OCI-LY3 (cell line): Measurements from ENCODE around the gene DOK3.
A peak's percentile ranks its signal among the peaks of the same experiment; 100 is the strongest.

Experiments
- H2AFZ ChIP-seq: fragments of 200-600, 300-600 bp; shearing (Covaris generic); 2 replicates; pipeline ENCODE4 v1.6.0; 2014; ENCODE audit warnings: antibody characterized with exemption, low read depth, low read length
- H3K27ac ChIP-seq: fragments of 200-600, 300-600 bp; sonication (generic); 2 replicates; pipeline ENCODE4 v1.5.1; 2014; ENCODE audit warnings: mild to moderate bottlenecking, low read length, moderate library complexity, mixed read lengths
- H3K27me3 ChIP-seq: fragments of 200-600, 300-600 bp; sonication (generic); 2 replicates; pipeline ENCODE4 v1.6.1; 2014; ENCODE audit warnings: low read depth, low read length, mixed read lengths
- H3K36me3 ChIP-seq: fragments of 200-600, 300-600 bp; sonication (generic); replicated peaks from 2 replicates; pipeline ENCODE3; 2014; ENCODE audit warnings: low read depth, low read length, mixed read lengths
- H3K4me1 ChIP-seq: fragments of 300-600, 200-600 bp; sonication (generic); 2 replicates; pipeline ENCODE4 v1.6.1; 2014; ENCODE audit warnings: low read length, mixed read lengths
- H3K4me2 ChIP-seq: fragments of 200-600, 300-600 bp; sonication (generic); 2 replicates; pipeline ENCODE4 v1.6.1; 2014; ENCODE audit warnings: low read length, mixed read lengths
- H3K4me3 ChIP-seq: fragments of 300-600, 200-600 bp; sonication (generic); 2 replicates; pipeline ENCODE4 v1.5.1; 2014; ENCODE audit warnings: antibody characterized with exemption, mild to moderate bottlenecking, low read length, moderate library complexity
- H3K79me2 ChIP-seq: fragments of 300-600, 200-600 bp; shearing (Covaris generic); 2 replicates; pipeline ENCODE4 v1.6.1; 2014; ENCODE audit warnings: mild to moderate bottlenecking, low read length, mixed read lengths
- H3K9ac ChIP-seq: fragments of 300-600, 200-600 bp; shearing (Covaris generic); 2 replicates; pipeline ENCODE4 v1.6.0; 2014; ENCODE audit warnings: mild to moderate bottlenecking, low read length, moderate library complexity
- H3K9me3 ChIP-seq: fragments of 200-600, 300-600 bp; shearing (Covaris generic); 2 replicates; pipeline ENCODE4 v1.6.1; 2014; ENCODE audit warnings: low read length, mixed read lengths; ENCODE audit not compliant: insufficient read depth
- H4K20me1 ChIP-seq: fragments of 200-600, 300-600 bp; sonication (generic); 2 replicates; pipeline ENCODE4 v1.6.1; 2016; ENCODE audit warnings: low read length, mixed read lengths; ENCODE audit not compliant: insufficient read depth
- CTCF ChIP-seq: fragments of 200-600, 300-600 bp; sonication (generic); IDR thresholded peaks from 2 replicates; pipeline ENCODE4 v1.5.1; 2014; ENCODE audit warnings: antibody characterized with exemption, low read length, low read depth
- EZH2phosphoT487 ChIP-seq: fragments of 200-600 bp; shearing (Covaris generic); IDR thresholded peaks from 2 replicates; pipeline ENCODE4 v1.6.1; 2018; ENCODE audit warnings: antibody characterized with exemption, mixed run types, low read depth

DOK3 gene

GRCh38 chr5:177501874-177502678 is 7.5 kb downstream of the DOK3 start:
- no peak for TF ChIP-seq CTCF
- peak; percentile 48; the same call in 1 of the 2 replicates for TF ChIP-seq EZH2phosphoT487
- Histone ChIP-seq H2AFZ (no peak overlapping the region), H3K4me2 (peak overlapping the region; percentile 71), H3K79me2 (no peaks in the 10 kb centered on the region), H3K9ac (no peak overlapping the region), H3K9me3 (no peaks in the 10 kb centered on the region), H4K20me1 (peaks cover 26% of the 10 kb centered on the region), H3K4me3 (peak overlapping the region; percentile 22; the same call in 1 of the 2 replicates), H3K27ac (peak overlapping the region; percentile 19; the same call in 1 of the 2 replicates), H3K36me3 (peaks cover 5% of the 10 kb centered on the region), H3K4me1 (peaks cover 31% of the 10 kb centered on the region), H3K27me3 (peaks cover 22% of the 10 kb centered on the region)

GRCh38 chr5:177500685-177501522 is 8.7 kb downstream of the DOK3 start:
- Histone ChIP-seq H3K27me3 (peaks cover 28% of the 10 kb centered on the region), H3K27ac (no peak overlapping the region), H3K36me3 (peaks cover 5% of the 10 kb centered on the region), H3K4me3 (no peak overlapping the region), H4K20me1 (peaks cover 26% of the 10 kb centered on the region), H3K79me2 (no peaks in the 10 kb centered on the region), H2AFZ (no peak overlapping the region), H3K9ac (no peak overlapping the region), H3K4me1 (peaks cover 39% of the 10 kb centered on the region), H3K9me3 (no peaks in the 10 kb centered on the region), H3K4me2 (no peak overlapping the region)
- TF ChIP-seq CTCF, result peak; percentile 94
- no peak for TF ChIP-seq EZH2phosphoT487

GRCh38 chr5:177499842-177500241 is 9.8 kb downstream of the DOK3 start:
- H3K4me2 ChIP-seq, result no peak overlapping the region
- H2AFZ ChIP-seq, result no peak overlapping the region
- no peak for TF ChIP-seq CTCF
- no peak for TF ChIP-seq EZH2phosphoT487
- H4K20me1 ChIP-seq, result peaks cover 26% of the 10 kb centered on the region
- H3K4me3 ChIP-seq, result no peak overlapping the region
- H3K9me3 ChIP-seq, result no peaks in the 10 kb centered on the region
- H3K79me2 ChIP-seq, result no peaks in the 10 kb centered on the region
- no peak overlapping the region for H3K27ac ChIP-seq
- H3K36me3 ChIP-seq, result peaks cover 5% of the 10 kb centered on the region
- H3K9ac ChIP-seq, result no peak overlapping the region
- peaks cover 50% of the 10 kb centered on the region for H3K4me1 ChIP-seq
- peaks cover 28% of the 10 kb centered on the region for H3K27me3 ChIP-seq
